ENCODE results near the gene FABP1.

Gene FABP1

GRCh38 chr2:88137833-88138232 is 10.0 kb upstream of the FABP1 start:
- no peak for DNase-seq (ENCODE audit: low read depth)

- no peak for DNase-seq (ENCODE audit: low read depth)
Measured at GRCh38 chr2:88136817-88137216, 9.0 kb upstream of the FABP1 start.

GRCh38 chr2:88133875-88134274 is 6.0 kb upstream of the FABP1 start:
- DNase-seq (ENCODE audit: low read depth) = no peak

GRCh38 chr2:88131999-88132368 is 4.1 kb upstream of the FABP1 start:
- DNase-seq (ENCODE audit: low read depth) = no peak

- no peak for DNase-seq (ENCODE audit: low read depth)
Measured at GRCh38 chr2:88131201-88131998, 3.5 kb upstream of the FABP1 start.

- no peak for DNase-seq (ENCODE audit: low read depth)
Measured at GRCh38 chr2:88129313-88129959, 1.6 kb upstream of the FABP1 start.

GRCh38 chr2:88128654-88129312 is 921 bp upstream of the FABP1 start:
- no peak for DNase-seq (ENCODE audit: low read depth)

- DNase-seq (ENCODE audit: low read depth) = no peak
Measured at GRCh38 chr2:88127638-88127887, 299 bp downstream of the FABP1 start.

GRCh38 chr2:88126772-88127637 is 857 bp downstream of the FABP1 start:
- DNase-seq (ENCODE audit: low read depth) = no peak

GRCh38 chr2:88125924-88126771 is 1.7 kb downstream of the FABP1 start:
- DNase-seq (ENCODE audit: low read depth) = no peak

GRCh38 chr2:88125344-88125923 is 2.4 kb downstream of the FABP1 start:
- DNase-seq (ENCODE audit: low read depth) = no peak

GRCh38 chr2:88123975-88124917 is 3.6 kb downstream of the FABP1 start:
- DNase-seq (ENCODE audit: low read depth) = no peak

GRCh38 chr2:88123164-88123974 is 4.5 kb downstream of the FABP1 start:
- DNase-seq (ENCODE audit: low read depth) = no peak

- DNase-seq (ENCODE audit: low read depth) = no peak
Measured at GRCh38 chr2:88122141-88122884, 5.5 kb downstream of the FABP1 start.

- DNase-seq (ENCODE audit: low read depth) = no peak
Measured at GRCh38 chr2:88121678-88122077, 6.2 kb downstream of the FABP1 start.

GRCh38 chr2:88117973-88118372 is 9.9 kb downstream of the FABP1 start:
- DNase-seq (ENCODE audit: low read depth) = no peak

GRCh38 chr2:88116669-88117432 is 11.0 kb downstream of the FABP1 start:
- no peak for DNase-seq (ENCODE audit: low read depth)
